ENCODE measurements around the gene TMEM30B.

GRCh38 chr14:61240206-61240605 is 40.9 kb downstream of the TMEM30B start:
- no peak for TF ChIP-seq CTCF (IDR thresholded peaks at IDR 0.05; ENCODE audit: insufficient read depth, low read depth, low read length)
- TF ChIP-seq EZH2 (IDR thresholded peaks at IDR 0.05; ENCODE audit: insufficient read depth, low read length) = no peak
